HepG2 (cell line): ENCODE results near the gene TAF3. TPM values are rescaled to one million over a fixed set of nuclear protein-coding genes. Genes with fewer than 3 reads are reported as not detected.

ENCODE experiments used
- AHDC1 ChIP-seq: sonication (generic); formaldehyde crosslinking; IDR thresholded peaks from 2 replicates; pipeline ENCODE4 v1.5.1; 2020; ENCODE audit warnings: mild to moderate bottlenecking, missing genetic modification reagents, borderline replicate concordance
- DDIT3 ChIP-seq: sonication (generic); formaldehyde crosslinking; IDR thresholded peaks from 2 replicates; pipeline ENCODE4 v1.4.0; 2020; ENCODE audit warnings: mild to moderate bottlenecking, missing genetic modification reagents
- FOXP4 ChIP-seq: sonication (generic); formaldehyde crosslinking; IDR thresholded peaks from 2 replicates; pipeline ENCODE4 v1.4.0; 2020; ENCODE audit warnings: missing genetic modification reagents
- MAZ ChIP-seq, 2 experiments: sonication (generic) in 1 of 2; formaldehyde crosslinking in 1 of 2; IDR thresholded peaks; 2 replicates each; pipeline versions ENCODE4 v1.5.0 to v1.6.1; 2012 to 2020; ENCODE audit warnings: low read depth in 2 of 2, mild to moderate bottlenecking in 2 of 2, borderline replicate concordance in 1 of 2, improper control_type of control experiment in 1 of 2, low read length in 1 of 2, missing genetic modification reagents in 1 of 2, moderate library complexity in 1 of 2
- MLLT10 ChIP-seq: sonication (generic); formaldehyde crosslinking; IDR thresholded peaks from 2 replicates; pipeline ENCODE4 v1.4.0; 2020; ENCODE audit warnings: missing genetic modification reagents
- NCOA5 ChIP-seq: sonication (generic); formaldehyde crosslinking; IDR thresholded peaks from 2 replicates; pipeline ENCODE4 v1.4.0; 2020; ENCODE audit warnings: missing genetic modification reagents
- PAWR ChIP-seq: sonication (generic); formaldehyde crosslinking; IDR thresholded peaks from 2 replicates; pipeline ENCODE4 v1.4.0; 2020; ENCODE audit warnings: missing genetic modification reagents, mild to moderate bottlenecking, borderline replicate concordance
- PITX1 ChIP-seq: sonication (generic); formaldehyde crosslinking; IDR thresholded peaks from 2 replicates; pipeline ENCODE4 v1.5.1; 2020; ENCODE audit warnings: mild to moderate bottlenecking, missing genetic modification reagents
- SRF ChIP-seq: IDR thresholded peaks from 2 replicates; pipeline ENCODE4 v1.6.1; 2011; ENCODE audit warnings: mild to moderate bottlenecking, low read depth, low read length, moderate library complexity
- TEAD3 ChIP-seq: optimal IDR thresholded peaks from 2 replicates; pipeline ENCODE3; 2016; ENCODE audit warnings: borderline replicate concordance
- ZHX1 ChIP-seq: sonication (generic); formaldehyde crosslinking; IDR thresholded peaks from 2 replicates; pipeline ENCODE4 v1.8.1; 2022; ENCODE audit warnings: low read depth, mild to moderate bottlenecking, missing genetic modification reagents
- ZMYM4 ChIP-seq: sonication (generic); formaldehyde crosslinking; IDR thresholded peaks from 2 replicates; pipeline ENCODE4 v1.8.1; 2023; ENCODE audit warnings: mild to moderate bottlenecking, missing genetic modification reagents
- ZNF253 ChIP-seq: sonication (generic); formaldehyde crosslinking; IDR thresholded peaks from 2 replicates; pipeline ENCODE4 v1.8.0; 2022; ENCODE audit warnings: mild to moderate bottlenecking, missing genetic modification reagents, borderline replicate concordance
- ZNF383 ChIP-seq: sonication (generic); formaldehyde crosslinking; IDR thresholded peaks from 2 replicates; pipeline ENCODE4 v1.4.0; 2020; ENCODE audit warnings: missing genetic modification reagents, mild to moderate bottlenecking, borderline replicate concordance
- ZNF510 ChIP-seq: sonication (generic); formaldehyde crosslinking; IDR thresholded peaks from 2 replicates; pipeline ENCODE4 v1.4.0; 2020; ENCODE audit warnings: low read depth, mild to moderate bottlenecking, missing genetic modification reagents
- ZNF619 ChIP-seq: sonication (generic); formaldehyde crosslinking; IDR thresholded peaks from 2 replicates; pipeline ENCODE4 v1.4.0; 2020; ENCODE audit warnings: mild to moderate bottlenecking, missing genetic modification reagents
- ZNF775 ChIP-seq: sonication (generic); formaldehyde crosslinking; IDR thresholded peaks from 2 replicates; pipeline ENCODE4 v1.4.0; 2020; ENCODE audit warnings: missing genetic modification reagents, mild to moderate bottlenecking, moderate library complexity, borderline replicate concordance
- polyA plus RNA-seq, 8 experiments: library from polyadenylated mRNA; depleted of rRNA in 3 of 8; stranded (reverse) in 7 of 8; unstranded in 1 of 8; fragments of >200 nt; fragmentation: Illumina TruSeq in 4 of 8; extraction: Trizol in 4 of 8; gene quantifications; 2 replicates each; pipeline versions ENCODE4 v1.2.1 to v1.2.3, GENCODE V29; 2011 to 2016; ENCODE audit warnings: low read depth in 4 of 8, missing spikeins in 1 of 8, mixed read lengths in 1 of 8; ENCODE audit not compliant: insufficient read depth in 1 of 8
- total RNA-seq, 5 experiments: library from RNA; depleted of rRNA; stranded (reverse); fragments of >200 nt; fragmentation: Illumina TruSeq; extraction: Trizol; gene quantifications; 2 replicates each; pipeline ENCODE4 v1.2.3, GENCODE V29; 2016; ENCODE audit warnings: low read depth in 1 of 5

Gene TAF3
- total and polyA plus RNA-seq, 2 of the 13 experiments (the other 11 are each of a cell fraction or from before 2014, with no cell fraction given): 1.7 to 2.9 TPM

GRCh38 chr10:8050556-8051108 is 232.3 kb downstream of the TAF3 start (continued):
- TF ChIP-seq NCOA5 (CRISPR knock-in tag) (no peak), TEAD3 (CRISPR knock-in tag) (no peak), ZNF510 (CRISPR knock-in tag) (no peak), ZNF775 (CRISPR knock-in tag) (no peak), MAZ (IDR thresholded peaks at IDR 0.05; ENCODE audit: borderline replicate concordance, low read depth, low read length) (no peak; the same call in 1 of the 2 replicates), MAZ (CRISPR knock-in tag; IDR thresholded peaks at IDR 0.05; ENCODE audit: low read depth) (peak; percentile 72), ZNF383 (no peak), MLLT10 (no peak), ZNF619 (CRISPR knock-in tag) (no peak), PITX1 (CRISPR knock-in tag) (peak; percentile 99), ZHX1 (CRISPR knock-in tag) (no peak), AHDC1 (CRISPR knock-in tag) (peak; percentile 63; the same call in 1 of the 2 replicates), PAWR (CRISPR knock-in tag) (no peak), ZMYM4 (peak; percentile 81), FOXP4 (peak; percentile 83), ZNF253 (CRISPR knock-in tag) (no peak), SRF (no peak), DDIT3 (CRISPR knock-in tag) (no peak)
